ENCODE data around the gene CNDP2.

The CNDP2 gene

DNA sequence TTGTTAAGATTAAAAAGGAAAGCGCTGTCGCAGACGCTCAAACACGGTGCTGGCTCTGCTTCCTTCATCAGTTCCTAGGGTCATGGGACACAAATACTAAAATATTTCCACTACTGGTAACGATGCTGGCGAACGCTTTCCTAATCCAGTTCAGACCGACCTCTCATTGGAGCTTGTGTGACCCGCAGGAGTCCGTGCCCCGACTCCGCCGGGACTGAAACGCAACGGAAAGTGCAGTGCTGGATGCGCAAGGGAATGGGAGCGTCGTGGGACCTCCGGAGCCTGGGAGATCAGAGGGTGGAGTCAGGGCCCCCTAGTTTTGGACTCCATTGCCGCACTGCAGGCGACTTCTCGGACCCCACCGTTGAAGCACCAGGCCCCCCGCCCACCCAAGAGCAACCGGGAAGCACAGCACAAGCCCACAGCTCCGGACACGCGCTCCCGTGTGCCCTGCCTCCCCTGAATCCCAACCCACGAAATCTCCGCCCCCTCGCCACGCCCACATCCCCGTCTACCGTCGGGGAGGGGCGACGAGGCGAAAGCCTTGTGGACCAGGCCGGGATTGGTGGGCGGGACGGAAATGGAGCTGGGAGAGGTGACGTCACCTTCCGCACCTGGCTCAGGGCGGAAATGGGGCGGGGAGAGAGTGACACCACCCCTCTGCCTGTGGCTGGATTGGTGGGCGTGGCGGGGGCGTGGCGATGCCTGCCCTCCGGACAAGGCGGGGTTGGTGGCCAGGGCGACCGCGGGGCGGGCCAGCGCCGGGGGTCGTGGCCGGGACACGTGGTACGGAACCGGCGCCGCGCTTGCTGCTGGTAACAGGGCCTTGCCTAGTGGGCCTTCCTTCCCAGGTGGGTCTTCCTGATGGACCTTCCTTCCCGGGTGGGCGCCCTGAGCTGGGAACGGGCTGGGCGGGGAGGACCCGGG, at the start of gene CNDP2:
CNDP2 (plus strand) TSS at position 783 of the 927 bp plus-strand sequence. CDS start 3,611 bp downstream, outside the sequence.
- peak; percentile 98 to 100 for DNase-seq

DNA sequence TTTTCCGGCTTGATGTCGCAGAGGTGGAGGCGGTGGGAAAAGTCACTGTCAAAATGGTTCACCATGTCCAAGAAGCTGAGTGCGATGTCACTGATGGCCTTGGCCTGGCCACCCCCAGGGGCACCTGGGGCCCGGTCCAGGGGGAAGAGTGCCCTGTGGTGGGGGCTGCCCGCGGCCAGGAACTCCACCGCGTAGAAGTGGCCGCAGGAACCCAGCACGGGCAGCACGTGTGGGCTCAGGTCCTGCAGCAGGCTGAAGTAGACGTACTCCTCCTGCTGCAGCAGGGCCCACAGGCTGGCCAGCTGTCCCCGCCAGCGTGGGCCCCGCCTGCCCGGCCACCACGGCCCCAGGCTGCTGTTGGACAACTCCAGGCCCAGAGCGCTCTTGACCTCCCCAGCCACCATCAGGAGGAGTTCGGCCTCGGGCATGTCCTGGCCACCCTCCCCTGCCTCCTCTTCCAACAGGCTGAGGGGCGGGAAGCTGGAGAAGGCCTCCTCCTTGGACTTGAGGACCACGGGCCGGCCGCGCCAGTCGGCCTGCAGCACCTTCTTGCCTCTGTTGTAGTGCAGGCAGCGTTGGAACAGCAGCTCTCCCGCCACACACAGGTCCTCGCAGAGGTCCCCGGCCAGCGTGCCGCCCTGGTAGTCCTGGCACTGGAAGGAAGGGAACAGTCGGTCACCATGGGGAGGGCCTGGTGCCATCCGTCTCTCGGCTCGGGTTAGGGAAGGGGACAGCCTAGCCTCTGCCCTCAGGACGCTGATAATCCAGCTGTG, 49.3 kb upstream of the CNDP2 start:
- DNase-seq: no peak

DNA sequence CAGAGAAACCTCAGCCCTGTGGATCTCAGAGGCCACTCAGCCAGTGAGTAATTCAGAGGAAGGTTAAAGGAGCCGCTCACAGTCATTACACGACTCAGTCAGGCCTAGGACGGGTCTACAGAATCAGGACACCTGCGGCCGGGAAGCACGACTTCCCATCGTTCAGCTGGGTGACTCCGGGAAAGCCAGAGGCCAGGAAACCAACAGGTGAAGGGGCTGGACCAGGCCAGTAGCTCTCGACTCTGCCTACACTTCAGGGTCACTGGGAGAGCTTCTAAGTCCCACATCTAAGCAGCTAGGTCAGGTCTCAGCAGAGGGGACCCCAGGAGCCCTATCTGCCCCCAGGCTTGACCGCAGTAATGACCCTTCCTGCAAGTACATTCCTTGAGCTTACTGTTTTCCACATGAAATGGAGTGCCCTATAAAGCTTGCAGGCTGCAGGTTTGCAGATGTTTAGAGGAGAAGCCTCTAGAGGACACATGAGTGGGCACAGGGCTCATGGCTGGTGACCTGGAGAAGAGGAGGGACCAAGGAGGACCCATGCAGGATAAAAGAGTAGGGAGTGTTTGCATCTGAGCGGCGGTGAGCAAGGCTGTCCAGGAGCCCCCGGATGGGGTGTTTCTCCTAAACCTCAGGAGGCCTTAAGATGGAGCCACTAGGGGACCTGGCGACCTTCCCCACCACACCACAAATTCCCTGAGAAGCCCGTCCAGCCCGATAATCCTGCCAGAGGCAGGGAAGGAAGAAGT, 48.6 kb upstream of the CNDP2 start:
- DNase-seq: no peak

DNA sequence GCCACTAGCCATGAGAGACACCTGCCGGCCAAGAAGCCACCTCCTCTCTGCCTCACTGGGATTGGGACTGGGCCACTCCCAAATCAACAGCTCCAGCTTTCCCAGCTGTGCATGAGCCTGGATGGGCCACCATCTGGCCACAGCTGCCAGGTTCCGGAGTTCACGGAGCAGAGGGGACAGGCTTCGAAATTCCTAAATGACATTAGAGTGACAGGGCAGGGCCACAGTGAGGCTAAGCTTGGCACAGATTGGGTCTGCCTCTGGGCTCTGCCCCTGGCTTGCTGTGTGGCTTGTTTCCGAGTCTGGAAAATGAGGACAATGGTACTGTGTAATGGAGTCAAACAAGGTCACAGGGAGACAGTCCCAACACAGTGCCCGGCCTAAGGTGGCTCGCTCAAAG, 45.5 kb upstream of the CNDP2 start:
- DNase-seq: no peak

DNA sequence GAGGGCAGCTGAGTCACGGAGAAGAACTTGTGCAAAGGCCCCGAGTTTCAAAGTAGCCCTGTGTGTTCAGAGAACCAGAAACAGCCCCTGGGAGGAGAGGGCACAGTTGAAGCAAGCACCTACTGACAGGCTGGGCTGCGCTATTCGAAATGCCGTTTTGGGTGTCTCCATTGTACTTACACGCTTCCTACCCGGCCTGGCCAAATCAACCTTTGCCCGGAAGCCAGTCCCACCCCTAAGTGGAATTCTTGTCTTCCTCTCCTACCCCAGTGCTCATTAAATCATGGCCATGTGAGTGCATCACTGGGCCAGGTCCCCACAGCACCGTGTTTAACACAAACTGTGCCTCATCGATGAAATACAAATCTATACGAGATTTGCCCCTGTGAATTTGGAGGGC, 45.0 kb upstream of the CNDP2 start:
- no peak for DNase-seq

DNA sequence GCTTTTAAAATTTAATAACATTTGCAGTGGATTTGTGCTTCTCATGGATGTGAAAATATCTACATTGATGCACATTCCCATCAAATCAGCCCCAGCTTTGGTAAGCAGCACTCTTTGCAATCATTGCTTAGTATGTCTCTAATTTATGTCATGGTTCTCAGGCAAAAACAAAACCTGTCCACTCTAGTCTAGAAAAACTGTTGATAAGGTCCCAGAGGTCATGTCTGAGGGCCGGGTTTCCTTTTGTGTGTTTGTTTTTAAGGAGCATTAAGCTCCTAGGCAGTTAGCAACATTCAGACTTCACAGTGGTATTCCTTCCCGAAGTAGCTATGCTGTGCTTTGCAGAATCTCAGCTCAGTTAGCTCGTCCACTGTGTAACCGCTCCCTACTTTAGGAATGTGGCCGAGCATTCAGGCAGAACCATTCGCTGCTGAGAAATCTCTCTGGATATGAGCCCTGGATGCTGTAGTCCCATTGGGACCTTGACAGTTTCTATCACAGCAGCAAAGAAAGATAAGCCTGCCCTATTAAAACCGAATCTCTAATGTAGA, 43.1 kb upstream of the CNDP2 start:
- DNase-seq: no peak

DNA sequence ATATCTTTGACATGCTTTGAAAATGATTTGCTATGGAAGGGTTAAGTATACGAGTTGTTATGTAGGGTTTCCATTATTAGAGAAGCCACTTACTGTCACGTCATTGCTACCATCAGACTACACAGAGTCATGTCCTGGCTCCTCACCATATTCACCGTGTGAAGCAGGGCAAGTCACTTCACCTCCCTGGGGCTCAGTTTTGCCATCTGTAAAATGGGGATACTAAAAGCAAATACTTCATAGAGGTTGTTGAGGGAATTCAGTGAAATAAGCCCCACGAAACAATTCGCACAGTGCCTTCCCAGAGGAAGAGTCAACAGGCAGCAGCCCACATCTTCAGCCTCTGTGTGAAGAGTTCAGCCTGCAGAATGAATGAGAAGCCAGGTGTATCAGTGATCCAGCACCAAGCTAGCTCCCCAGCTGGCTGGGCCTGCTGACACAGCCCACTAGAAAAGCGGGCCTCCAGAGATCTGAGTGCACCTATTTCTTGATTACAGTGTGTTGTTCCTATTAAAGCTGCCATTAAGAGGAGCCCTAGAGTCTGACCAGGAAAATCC, 42.4 kb upstream of the CNDP2 start:
- DNase-seq: no peak

DNA sequence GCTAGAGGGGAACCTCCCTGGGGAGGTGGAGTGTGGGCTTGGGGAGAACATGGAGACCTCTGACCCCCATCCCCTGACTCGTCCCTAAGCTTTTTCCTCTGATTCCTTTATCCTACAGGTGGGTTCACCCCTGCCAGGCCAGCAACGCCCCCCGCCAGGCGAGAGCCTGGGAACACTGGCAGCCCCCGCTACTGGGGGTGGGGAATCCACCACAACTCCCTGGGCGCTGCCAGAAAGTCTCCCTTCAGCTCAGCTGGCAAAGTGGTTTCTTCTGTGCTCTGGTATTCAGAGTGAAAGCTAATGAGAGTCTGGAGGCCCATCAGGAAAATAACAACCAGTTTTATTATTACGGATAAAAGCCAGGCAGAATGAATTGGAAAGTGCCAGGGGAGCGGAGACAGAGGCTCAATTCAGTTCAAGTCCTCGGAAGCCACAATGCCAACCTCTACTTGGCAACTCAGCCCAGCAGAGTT, 41.8 kb upstream of the CNDP2 start:
- no peak for DNase-seq

DNA sequence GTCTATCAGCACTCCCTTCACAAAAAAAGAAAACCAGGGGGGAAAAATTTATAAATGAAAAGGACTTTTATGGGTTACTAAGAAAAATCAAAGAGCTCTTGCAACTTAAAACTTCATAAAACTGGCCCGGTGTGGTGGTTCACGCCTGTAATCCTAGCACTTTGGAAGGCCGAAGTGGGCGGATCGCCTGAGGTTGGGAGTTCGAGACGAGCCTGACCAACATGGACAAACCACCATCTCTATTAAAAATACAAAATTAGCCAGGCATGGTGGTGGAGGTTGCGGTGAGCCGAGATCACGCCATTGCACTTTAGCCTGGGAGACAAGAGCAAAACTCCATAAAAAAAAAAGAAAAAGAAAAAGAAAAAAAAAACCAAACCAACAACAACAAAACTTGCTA, 40.8 kb upstream of the CNDP2 start:
- DNase-seq: no peak

DNA sequence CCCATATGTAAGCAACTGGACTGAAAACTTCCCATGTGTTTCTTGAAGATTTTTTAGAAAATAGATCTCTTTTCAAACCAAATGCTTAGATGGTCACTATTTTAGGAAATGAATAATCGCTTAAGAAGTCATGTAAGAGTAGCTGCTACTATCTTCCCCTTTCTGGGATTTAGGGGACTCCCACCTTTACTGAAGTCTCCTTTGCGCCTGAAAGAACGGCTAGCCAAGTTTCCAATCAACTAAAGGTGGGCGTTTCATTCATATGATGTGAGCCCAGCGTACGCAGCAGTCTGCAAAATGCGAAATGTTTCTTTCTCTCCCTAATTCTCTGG, 40.2 kb upstream of the CNDP2 start:
- no peak for DNase-seq

DNA sequence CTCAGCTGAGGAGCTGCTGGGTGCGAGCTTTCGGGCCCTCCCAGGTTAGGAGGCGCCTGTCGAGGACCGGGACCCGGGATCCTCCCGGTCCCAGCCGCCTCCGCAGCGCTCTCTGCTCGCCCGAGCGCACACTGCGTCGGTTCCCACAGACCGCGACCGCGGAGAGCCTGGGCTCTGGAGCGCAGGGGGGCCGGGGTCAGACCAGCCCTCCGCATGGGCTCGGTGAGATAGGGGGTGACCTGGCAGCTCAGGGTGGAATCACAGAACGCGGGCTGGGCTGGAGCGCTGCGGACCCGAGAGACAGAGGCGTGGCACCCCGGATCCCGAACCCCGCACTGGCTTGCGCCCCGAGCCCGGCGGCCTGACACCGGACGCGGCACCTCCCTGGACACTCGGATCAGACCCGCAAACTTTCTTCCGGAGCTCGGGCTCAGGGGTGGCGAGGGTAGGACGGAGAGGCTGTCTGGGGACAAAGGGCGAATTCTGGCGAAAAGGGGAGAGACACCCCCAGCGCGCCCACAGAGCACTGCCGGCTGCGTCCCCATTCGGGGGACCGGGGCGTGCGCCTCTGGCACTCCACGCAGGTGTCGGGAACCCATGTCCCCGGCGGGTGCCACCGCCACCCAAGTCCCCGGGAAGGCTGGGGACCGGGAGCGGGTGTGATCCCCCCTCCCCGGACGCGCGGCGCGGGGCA, 39.7 kb upstream of the CNDP2 start:
- no peak for DNase-seq

DNA sequence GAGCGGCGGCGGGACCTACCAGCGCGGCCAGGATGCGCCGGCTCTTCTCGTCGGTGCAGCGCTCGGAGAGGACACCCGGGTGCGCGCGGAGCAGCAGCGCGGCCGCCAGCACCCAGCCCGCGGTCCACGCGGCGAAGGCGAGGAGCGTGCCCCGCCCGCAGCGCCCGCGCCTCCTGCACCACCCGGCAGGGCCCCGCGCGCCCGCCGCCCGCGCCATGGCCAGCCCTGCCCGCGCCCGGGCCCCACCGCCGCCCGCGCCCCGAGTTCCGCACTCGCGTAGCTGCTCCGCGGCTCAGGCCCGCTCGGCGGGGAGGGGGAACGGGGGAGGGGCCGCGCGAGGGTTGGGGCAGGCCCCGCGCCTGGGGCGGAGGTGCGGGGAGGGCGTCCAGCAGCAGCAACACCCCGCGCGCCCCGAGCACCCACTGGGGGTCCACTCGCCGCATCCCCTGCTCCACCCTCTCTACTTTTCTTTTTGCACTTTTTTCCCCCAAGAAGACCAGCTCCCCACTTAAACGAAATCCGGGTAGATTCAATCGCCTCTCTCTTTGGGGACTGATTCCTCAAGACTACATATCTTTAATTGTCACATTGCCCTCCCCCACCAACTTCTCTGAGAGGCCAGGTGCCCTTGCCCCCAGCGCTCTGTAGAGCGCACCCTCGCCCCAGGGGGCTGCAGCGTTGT, 39.0 kb upstream of the CNDP2 start, which contains the start of gene DIPK1C:
DIPK1C (minus strand) TSS at position 266 of the 682 bp plus-strand sequence; CDS start at position 217, 49 bp downstream.
- DNase-seq: no peak

DNA sequence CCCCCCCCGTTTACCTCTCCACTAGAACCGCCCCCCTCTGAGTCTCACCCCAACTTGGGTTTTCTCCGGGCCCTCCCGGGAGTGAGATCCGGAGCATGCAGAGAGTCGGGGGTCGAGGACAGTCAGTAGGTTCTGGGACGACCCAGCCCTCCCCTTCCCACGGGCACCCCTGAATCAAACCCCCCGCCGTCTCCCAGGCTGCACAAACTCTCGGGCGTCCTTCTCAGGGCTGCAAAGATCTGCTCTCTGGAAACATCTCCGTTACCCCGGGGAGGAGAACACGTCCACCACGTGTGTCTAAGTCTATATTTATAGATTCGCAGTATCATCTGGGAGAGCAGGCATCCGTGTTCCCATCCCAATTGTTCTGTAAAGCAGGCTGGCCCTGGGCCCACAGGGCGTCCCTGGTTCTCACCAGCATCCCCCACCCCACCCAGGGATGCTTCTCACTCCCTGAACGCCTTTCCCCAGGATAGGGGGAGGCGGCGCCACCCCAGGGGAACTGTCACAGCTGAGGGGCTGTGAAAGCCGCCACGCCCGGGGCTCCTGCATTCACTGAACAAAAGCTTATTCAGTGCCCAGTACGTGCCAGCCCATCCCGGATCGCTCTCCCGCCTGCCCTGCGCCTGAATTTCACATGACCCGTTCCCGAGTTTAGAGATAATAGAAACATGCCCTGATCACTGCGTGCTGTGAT, 38.3 kb upstream of the CNDP2 start:
- no peak for DNase-seq

DNA sequence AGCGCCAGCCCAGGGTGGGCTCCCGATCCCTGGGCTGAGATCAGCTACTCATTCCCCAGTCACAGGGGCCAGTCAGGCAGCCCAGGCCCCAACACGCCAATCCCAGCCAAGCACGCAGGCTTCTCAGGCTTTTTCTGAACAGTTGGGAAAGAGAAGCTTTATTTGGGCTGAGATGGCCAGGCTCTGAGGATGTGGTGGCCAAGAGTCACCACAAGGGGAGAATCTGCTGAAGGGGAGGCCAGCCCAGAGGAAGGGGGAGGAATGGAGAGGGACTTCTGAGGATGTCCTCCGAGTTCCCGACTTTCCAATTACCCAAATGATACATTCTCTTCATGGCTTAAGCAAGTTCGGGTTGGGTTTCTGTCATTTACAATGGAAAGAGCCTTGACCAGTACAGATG, 36.3 kb upstream of the CNDP2 start:
- no peak for DNase-seq

DNA sequence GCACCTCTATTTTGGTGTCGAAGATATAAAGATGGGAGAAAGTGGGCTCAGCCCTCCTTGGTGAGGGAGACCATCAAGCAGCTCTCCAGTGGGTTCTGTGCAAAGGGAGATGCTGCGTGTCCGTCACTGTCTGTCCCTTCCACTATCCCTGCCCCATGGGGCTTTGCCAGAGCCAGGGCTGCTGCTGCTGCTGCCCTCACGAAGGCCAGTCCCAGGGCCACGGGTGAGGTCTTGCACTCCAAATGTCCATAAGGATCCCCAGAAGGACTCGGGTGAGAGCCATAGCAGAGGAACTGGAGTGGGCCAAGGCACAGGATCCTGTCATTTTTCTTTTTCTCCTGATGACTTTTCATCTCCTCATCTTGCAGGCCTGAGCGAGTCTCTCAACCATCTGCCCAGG, 35.3 kb upstream of the CNDP2 start:
- DNase-seq: no peak

DNA sequence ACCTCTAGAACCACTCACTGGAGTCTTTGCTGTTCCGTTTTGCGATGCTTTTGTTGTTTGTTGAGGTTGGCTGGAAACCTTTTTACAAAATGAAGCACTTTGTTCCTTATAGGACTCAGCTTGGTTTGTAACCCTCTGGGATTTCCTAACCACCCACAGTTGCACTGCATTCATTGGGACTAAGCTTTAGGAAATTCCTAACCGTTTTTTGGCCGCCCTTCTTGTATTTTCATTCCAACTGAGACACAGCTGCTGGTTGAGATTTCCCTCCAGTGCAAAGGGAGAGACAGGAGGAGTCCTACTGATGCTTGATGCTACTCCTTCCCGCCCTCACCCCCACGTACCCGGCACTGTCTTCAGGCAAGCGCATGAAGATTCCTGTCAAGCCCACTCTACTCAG, 32.9 kb upstream of the CNDP2 start:
- DNase-seq: no peak

DNA sequence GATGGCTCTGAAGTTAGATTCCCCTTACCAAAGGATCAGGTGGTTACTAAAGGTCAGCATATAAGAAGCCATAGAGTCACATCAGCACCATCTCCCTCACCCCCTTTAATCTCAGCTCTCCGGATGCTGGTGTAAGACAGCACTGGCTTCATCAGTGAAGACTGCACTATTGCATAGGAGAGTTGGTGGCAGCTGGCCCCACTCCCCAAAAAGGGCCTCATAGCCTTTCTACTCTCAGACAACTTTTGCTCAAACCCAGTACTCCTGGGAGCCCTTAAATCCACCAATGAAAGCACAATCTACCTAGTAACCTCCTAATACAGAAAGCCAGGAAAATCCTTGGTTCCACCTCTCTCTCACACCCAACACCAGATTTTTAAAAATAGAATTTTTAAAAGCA, 32.2 kb upstream of the CNDP2 start:
- no peak for DNase-seq

DNA sequence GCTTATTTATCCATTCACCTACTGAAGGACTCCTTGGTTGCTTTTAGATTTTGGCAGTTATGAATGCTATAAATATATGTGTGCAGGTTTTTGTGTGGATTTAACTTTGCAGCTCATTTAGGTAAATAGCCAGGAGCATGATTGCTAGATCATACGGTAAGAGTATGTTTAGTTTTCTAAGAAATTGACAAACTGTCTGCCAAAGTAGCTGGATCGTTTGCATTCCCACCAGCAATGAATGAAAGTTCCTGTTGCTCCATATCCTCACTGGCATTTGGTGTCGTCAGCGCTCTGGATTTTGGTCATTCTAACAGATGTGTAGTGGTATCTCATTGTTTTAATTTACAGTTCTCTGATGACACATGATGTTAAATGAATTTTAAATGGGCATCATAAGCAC, 30.4 kb upstream of the CNDP2 start:
- DNase-seq: no peak

DNA sequence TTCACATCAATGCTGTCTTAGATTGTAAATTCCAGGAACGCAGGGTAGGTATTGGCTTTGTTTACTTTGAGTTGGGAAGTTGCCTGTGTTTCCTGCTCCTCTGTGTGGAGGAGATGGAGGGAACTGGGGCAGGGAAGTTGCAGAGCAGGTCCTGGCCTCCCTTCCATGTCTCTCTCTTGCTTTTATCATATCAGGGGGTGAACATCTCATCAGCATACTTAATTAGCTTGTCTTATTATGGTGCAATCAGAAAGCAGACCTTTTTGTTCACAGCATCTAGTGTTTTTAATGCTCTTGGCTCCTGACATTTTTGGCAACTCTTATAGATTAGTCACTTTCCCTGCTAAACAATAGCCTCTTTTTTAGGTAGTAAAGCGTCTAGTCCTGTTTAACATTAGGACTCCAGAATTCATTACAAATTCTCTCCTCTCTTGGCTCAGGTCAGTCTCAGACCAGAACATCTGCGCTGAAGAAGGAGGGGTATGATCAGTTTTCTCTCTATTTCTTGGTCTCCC, 27.6 kb upstream of the CNDP2 start:
- no peak for DNase-seq

DNA sequence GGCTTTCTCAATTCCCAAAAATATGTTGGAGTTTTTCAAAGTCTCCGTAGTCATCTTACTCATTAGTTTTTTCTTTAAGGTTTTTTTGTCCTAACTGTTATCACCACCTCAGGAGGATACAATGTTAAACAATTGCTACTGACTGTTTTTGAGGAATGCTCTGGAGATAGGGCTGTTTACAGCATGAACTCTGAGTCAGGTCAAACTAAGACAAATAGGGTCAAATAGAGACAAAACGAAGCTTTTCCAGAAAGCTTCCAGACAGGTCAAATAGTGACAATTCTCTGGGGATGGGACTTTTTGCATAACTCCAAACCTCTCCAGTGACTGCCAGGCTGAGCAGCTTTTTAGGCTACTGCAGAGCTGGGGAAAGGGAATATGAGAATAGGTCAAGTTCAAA, 23.9 kb upstream of the CNDP2 start:
- DNase-seq: no peak

Data from stimulated activated CD4-positive, alpha-beta T cell treated with anti-CD3 and anti-CD28 coated beads, Interleukin-4, amount 100 ng/mL, for 4 hours (primary cell).